ENCODE measurements around the gene KRT28. TPM values are rescaled to one million over a fixed set of nuclear protein-coding genes. Genes with fewer than 3 reads are reported as not detected.

KRT28 gene
- total and polyA plus RNA-seq, 7 donors, result not detected

- no peak overlapping the region for H3K27ac ChIP-seq
- no peaks in the 10 kb centered on the region for H3K27me3 ChIP-seq
- H3K4me1 ChIP-seq, result no peaks in the 10 kb centered on the region
- H3K9me3 ChIP-seq, result no peaks in the 10 kb centered on the region
- WGBS, 2 donors, result 48 to 61% methylated on average over 3 of the region's 3 CpGs
- H3K4me3 ChIP-seq, result no peak overlapping the region
- intact Hi-C loops (cut with DNase I), result no loop called here
- no peaks in the 10 kb centered on the region for H3K36me3 ChIP-seq
- TF ChIP-seq, protein P1, sequence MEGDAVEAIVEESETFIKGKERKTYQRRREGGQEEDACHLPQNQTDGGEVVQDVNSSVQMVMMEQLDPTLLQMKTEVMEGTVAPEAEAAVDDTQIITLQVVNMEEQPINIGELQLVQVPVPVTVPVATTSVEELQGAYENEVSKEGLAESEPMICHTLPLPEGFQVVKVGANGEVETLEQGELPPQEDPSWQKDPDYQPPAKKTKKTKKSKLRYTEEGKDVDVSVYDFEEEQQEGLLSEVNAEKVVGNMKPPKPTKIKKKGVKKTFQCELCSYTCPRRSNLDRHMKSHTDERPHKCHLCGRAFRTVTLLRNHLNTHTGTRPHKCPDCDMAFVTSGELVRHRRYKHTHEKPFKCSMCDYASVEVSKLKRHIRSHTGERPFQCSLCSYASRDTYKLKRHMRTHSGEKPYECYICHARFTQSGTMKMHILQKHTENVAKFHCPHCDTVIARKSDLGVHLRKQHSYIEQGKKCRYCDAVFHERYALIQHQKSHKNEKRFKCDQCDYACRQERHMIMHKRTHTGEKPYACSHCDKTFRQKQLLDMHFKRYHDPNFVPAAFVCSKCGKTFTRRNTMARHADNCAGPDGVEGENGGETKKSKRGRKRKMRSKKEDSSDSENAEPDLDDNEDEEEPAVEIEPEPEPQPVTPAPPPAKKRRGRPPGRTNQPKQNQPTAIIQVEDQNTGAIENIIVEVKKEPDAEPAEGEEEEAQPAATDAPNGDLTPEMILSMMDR (IDR thresholded peaks at IDR 0.05), result no peak
- TF ChIP-seq POLR2A (IDR thresholded peaks at IDR 0.05), result no peak
- TF ChIP-seq EP300 (IDR thresholded peaks at IDR 0.05), result no peak
- TF ChIP-seq POLR2AphosphoS5 (IDR thresholded peaks at IDR 0.05), result no peak
- DNase-seq, result no peak
These were observed 43.5 kb upstream of the KRT28 start for GRCh38 chr17:40843242-40843641.

DNA sequence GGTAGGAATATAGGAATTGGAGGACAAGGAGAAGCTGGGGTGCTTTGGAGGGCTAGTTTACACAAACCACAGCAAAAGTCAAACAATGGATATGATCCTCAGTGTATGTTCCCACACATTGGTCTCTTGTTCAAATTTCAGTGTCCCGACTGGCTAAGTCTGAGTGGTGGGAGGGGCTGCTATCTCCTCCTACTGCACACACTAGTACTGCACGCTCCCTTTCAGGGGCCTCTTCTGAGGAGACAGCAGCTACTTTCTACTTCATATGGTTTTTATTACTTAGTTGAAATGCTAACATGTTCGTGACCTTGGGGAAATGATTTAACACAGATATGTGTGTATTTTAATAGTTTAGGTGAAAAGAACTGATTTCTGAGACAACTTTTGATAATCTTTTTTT, 41.5 kb upstream of the KRT28 start:
- Histone ChIP-seq H3K36me3 (peaks cover 0 to 3% (median 0%) of the 10 kb centered on the region in 4 donors), H3K9me3 (no peaks in the 10 kb centered on the region), H3K27ac (no peak overlapping the region), H3K27me3 (no peaks in the 10 kb centered on the region), H3K4me1 (no peaks in the 10 kb centered on the region), H3K4me3 (no peak overlapping the region)
- intact Hi-C loops (cut with DNase I), result no loop called here
- no peak for DNase-seq
- TF ChIP-seq POLR2AphosphoS5 (IDR thresholded peaks at IDR 0.05), result no peak
- TF ChIP-seq EP300 (IDR thresholded peaks at IDR 0.05), result no peak
- TF ChIP-seq, protein P1 (IDR thresholded peaks at IDR 0.05), result no peak
- TF ChIP-seq POLR2A (IDR thresholded peaks at IDR 0.05), result no peak
- 64 to 79% methylated on average over 3 of the region's 3 CpGs for WGBS, 2 donors

DNA sequence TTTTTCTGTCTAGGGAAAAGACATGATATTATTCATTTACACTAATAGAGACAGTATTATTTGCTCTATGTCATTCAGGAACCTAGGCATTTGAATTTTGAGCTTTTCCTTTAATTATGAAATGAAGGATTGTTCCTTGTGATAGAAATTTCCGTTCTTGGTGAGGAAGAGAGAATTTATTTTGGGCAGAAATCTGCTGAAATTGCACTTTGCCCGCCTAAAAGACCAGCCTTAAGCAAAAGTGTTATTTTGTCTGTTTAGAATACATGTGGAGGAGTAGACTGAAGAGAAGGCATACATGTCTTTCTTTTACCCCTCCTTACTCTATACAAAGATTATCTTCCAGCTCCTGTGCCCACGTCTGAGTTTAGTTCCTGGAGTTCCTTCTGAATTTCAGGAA, 39.4 kb upstream of the KRT28 start:
- no peak overlapping the region for H3K4me3 ChIP-seq
- no peaks in the 10 kb centered on the region for H3K9me3 ChIP-seq
- WGBS, 2 donors, result 73 to 77% methylated on average over 3 of the region's 3 CpGs
- H3K4me1 ChIP-seq, result no peaks in the 10 kb centered on the region
- H3K27me3 ChIP-seq, result no peaks in the 10 kb centered on the region
- intact Hi-C loops (cut with DNase I), result no loop called here
- no peak for DNase-seq
- TF ChIP-seq POLR2A (IDR thresholded peaks at IDR 0.05), result no peak
- peaks cover 0 to 15% (median 6%) of the 10 kb centered on the region in 4 donors for H3K36me3 ChIP-seq
- no peak overlapping the region for H3K27ac ChIP-seq

DNA sequence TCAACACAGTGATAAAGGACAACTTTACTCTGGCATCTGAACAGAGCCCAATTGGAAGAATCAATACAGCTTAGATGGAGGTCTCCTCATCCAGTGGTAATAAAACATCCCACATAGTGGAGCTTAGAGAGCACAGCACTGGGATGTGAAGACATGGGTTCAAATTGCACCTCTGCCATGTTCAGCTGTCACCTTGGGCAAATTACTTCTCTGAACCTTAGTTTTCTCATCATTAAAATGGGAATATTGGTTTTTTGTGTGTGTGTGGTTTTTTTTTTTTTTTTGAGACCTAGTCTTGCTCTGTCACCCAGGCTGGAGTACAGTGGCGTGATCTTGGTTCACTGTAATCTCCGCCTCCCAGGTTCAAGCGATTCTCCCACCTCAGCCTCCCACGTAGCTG, 36.3 kb upstream of the KRT28 start:
- DNase-seq, result no peak
- no peak overlapping the region for H3K4me3 ChIP-seq
- intact Hi-C loops (cut with DNase I), result no loop called here
- H3K27ac ChIP-seq, result no peak overlapping the region
- no peaks in the 10 kb centered on the region for H3K9me3 ChIP-seq
- H3K4me1 ChIP-seq, result no peaks in the 10 kb centered on the region
- TF ChIP-seq EP300 (IDR thresholded peaks at IDR 0.05) (no peak), POLR2AphosphoS5 (IDR thresholded peaks at IDR 0.05) (no peak), POLR2A (IDR thresholded peaks at IDR 0.05) (no peak)
- TF ChIP-seq, protein P1 (IDR thresholded peaks at IDR 0.05), result no peak
- H3K27me3 ChIP-seq, result no peaks in the 10 kb centered on the region
- peaks cover 0 to 15% (median 6%) of the 10 kb centered on the region in 4 donors for H3K36me3 ChIP-seq
- 98% methylated on average over 4 of the region's 4 CpGs for WGBS, 2 donors

GRCh38 chr17:40833882-40834281, 34.1 kb upstream of the KRT28 start:
- intact Hi-C loops (cut with DNase I), result no loop called here
- H3K27me3 ChIP-seq, result no peaks in the 10 kb centered on the region
- DNase-seq, result no peak
- no peaks in the 10 kb centered on the region for H3K9me3 ChIP-seq
- peaks cover 0 to 15% (median 6%) of the 10 kb centered on the region in 4 donors for H3K36me3 ChIP-seq
- H3K4me1 ChIP-seq, result no peaks in the 10 kb centered on the region
- H3K27ac ChIP-seq, result no peak overlapping the region
- H3K4me3 ChIP-seq, result no peak overlapping the region
- no peak for TF ChIP-seq POLR2A (IDR thresholded peaks at IDR 0.05)
- no peak for TF ChIP-seq EP300 (IDR thresholded peaks at IDR 0.05)
- TF ChIP-seq, protein P1 (IDR thresholded peaks at IDR 0.05), result no peak
- TF ChIP-seq POLR2AphosphoS5 (IDR thresholded peaks at IDR 0.05), result no peak
